Heart left ventricle (tissue), 16 donors: ENCODE results near the gene DDIT4. TPM values are rescaled to one million over a fixed set of nuclear protein-coding genes. Genes with fewer than 3 reads are reported as not detected.

Experiments
- ATAC-seq, 4 donors: fragments of 200-7000 bp; cut with Tn5 transposase; one replicate each; pipeline ENCODE4 v1.9.1; 2020 to 2022; ENCODE audit warnings: moderate library complexity in 4 of 4, mild to moderate bottlenecking in 3 of 4, moderate number of reproducible peaks in 1 of 4
- DNase-seq, 5 donors: peaks; one replicate each; pipeline ENCODE4 v3.0.0-alpha.2; 2020
- H3K27ac ChIP-seq, 12 donors: fragments of 200-600 bp; sonication (generic) in 4 of 12; one replicate each; pipeline versions ENCODE4 v1.5.0 to v1.8.0; 2016 to 2022; ENCODE audit warnings: mild to moderate bottlenecking in 2 of 12
- H3K27me3 ChIP-seq, 9 donors: fragments of 200-600 bp; sonication (generic) in 2 of 9; one replicate each; pipeline versions ENCODE4 v1.5.1 to v1.8.0; 2016 to 2022; ENCODE audit warnings: mild to moderate bottlenecking in 3 of 9
- H3K36me3 ChIP-seq, 9 donors: fragments of 200-600 bp; sonication (generic) in 2 of 9; one replicate each; pipeline versions ENCODE4 v1.5.0 to v1.8.0; 2018 to 2022; ENCODE audit warnings: mild to moderate bottlenecking in 2 of 9
- H3K4me1 ChIP-seq, 12 donors: fragments of 200-600 bp; sonication (generic) in 4 of 12; one replicate each; pipeline versions ENCODE4 v1.5.0 to v1.8.0; 2016 to 2022; ENCODE audit warnings: mild to moderate bottlenecking in 3 of 12
- H3K4me3 ChIP-seq, 12 donors: fragments of 200-600 bp; sonication (generic) in 4 of 12; one replicate each; pipeline versions ENCODE4 v1.5.0 to v1.8.0; 2017 to 2022; ENCODE audit warnings: mild to moderate bottlenecking in 9 of 12, moderate library complexity in 4 of 12
- H3K9me3 ChIP-seq, 12 donors: fragments of 200-600 bp; sonication (generic) in 4 of 12; one replicate each; pipeline versions ENCODE4 v1.5.0 to v1.8.0; 2016 to 2022; ENCODE audit warnings: mild to moderate bottlenecking in 1 of 12
- POLR2A ChIP-seq, 2 donors: fragments of 450-650 bp; IDR thresholded peaks; one replicate each; pipeline ENCODE4 v1.6.1; 2017; ENCODE audit warnings: antibody characterized with exemption in 2 of 2, mild to moderate bottlenecking in 2 of 2, moderate library complexity in 2 of 2
- WGBS, 4 donors: extraction: QIAGEN DNeasy Blood & Tissue Kit in 2 of 4; methylation state at CpG; one replicate each; pipeline versions ENCODE4 v1.1.5 to v1.1.7; 2013 to 2018; 5-methylcytosine and 5-hydroxymethylcytosine counted together
- intact Hi-C, 10 donors: fragments of 100-400 bp; cut with DNase I; formaldehyde crosslinking; loops; one replicate each; pipeline versions ENCODE4 v1.11.1 to v1.14.2; 2022
- polyA plus RNA-seq, 2 donors: library from polyadenylated mRNA; stranded (reverse); fragments of 200-250 nt; gene quantifications; one replicate each; pipeline ENCODE4 v1.2.3, GENCODE V29; 2013
- total RNA-seq, 9 donors: library from RNA; depleted of rRNA in 2 of 9; stranded (reverse); fragments of >200 nt in 2 of 9; fragmentation: NEBNext Ultra II Directional in 3 of 9; extraction: Animal tissue kit (Norgen Biotek cat#: 25700) in 3 of 9; gene quantifications; one replicate each; pipeline versions ENCODE4 v1.1.0 to v1.2.4, GENCODE V29; 2016 to 2023
- TF ChIP-seq, protein P1 (sequence below), 12 donors: fragments of 200-600 bp; sonication (generic) in 4 of 12; IDR thresholded peaks; one replicate each; pipeline versions ENCODE4 v1.5.0 to v1.8.0; 2018 to 2022; ENCODE audit warnings: antibody characterized with exemption in 12 of 12, mild to moderate bottlenecking in 5 of 12
- donor health status: ischemic (EF 13 %, LVEDD 7.1; RV severe dilation, severe dysfunction).
- donor health status: healthy with polysubstance abuse.
- donor health status: DM: no; HTN: yes; CAD: no.
- donor health status: DM: no; HTN: no; CAD: no.
- donor health status: ischemic (EF 25% LVEDD 6.9; RV normal size, moderate dysfunction).
- donor health status: ischemic (EF 25% LVEDD 5.7; RV mildly dilated, moderate dysfunction).
- donor health status: healthy.
- donor health status: DM: yes; HTN: yes; CAD: no.
- donor health status: ischemic (EF 35%, LVEDD 5.7; RV mildly dilated, moderate dysfunction).
- donor health status: nonischemic (EF 11% LVEDD 7.7; RV severe dilation, severe dysfunction).
- donor health status: DM: yes; HTN: yes; CAD: no.
- donor health status: PGD.
- donor health status: ischemic (EF 29% LVEDD 5.4; RV normal size, mild dysfunction).
- donor health status: nonischemic (EF 23%, LVEDD 6.1; RV moderate dilation, normal function).

Gene DDIT4
- total and polyA plus RNA-seq, 11 donors: 14.6 to 112 (median 47.6) TPM

DNA sequence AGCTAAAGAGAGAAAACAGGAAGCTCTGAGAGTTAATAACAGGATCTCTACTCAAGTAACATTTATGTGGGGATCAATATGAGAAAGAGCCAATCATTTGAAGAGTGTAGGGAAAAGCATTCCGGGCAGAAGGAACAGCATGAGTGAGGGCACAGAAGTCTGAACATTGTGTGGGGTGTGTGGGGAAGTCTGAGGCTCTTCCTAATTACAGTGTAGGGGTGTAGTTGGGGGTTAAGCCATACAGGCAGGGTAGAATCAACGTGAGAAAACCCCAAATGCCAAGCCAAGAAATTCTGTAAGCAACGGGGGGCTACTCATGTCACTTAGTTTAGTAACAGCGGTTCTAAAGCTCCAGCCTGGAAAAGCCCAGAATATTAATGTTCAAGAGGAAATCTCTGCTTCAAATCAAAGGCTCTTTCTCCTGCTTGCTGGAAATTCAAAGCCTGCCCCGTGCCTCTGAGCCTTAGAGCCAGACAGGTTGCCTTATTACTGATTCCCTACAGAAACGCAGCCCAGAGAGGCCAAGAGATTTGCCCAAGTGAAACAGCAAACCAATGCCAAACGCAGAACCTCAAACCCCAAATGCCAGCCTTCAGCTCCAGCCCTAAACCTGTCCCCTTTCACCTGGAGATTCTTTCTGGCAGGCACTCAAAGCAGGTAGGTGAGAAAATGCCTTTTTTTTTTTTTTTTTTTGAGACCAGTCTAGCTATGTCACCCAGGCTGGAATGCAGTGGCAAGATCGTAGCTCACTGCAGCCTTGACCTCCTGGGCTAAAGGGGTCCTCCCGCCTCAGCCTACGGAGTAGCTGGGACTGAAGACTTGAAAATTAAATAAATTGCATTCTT, 44.9 kb downstream of the DDIT4 start:
- H3K9me3 ChIP-seq: no peaks in the 10 kb centered on the region
- DNase-seq: no peak
- H3K27ac ChIP-seq: peak overlapping the region; percentile 51 to 97 (median 86)
- no peaks in the 10 kb centered on the region for H3K27me3 ChIP-seq
- peak overlapping the region in 9 of 12 donors; percentile 40 to 60 (median 53) for H3K4me3 ChIP-seq
- TF ChIP-seq, protein P1, sequence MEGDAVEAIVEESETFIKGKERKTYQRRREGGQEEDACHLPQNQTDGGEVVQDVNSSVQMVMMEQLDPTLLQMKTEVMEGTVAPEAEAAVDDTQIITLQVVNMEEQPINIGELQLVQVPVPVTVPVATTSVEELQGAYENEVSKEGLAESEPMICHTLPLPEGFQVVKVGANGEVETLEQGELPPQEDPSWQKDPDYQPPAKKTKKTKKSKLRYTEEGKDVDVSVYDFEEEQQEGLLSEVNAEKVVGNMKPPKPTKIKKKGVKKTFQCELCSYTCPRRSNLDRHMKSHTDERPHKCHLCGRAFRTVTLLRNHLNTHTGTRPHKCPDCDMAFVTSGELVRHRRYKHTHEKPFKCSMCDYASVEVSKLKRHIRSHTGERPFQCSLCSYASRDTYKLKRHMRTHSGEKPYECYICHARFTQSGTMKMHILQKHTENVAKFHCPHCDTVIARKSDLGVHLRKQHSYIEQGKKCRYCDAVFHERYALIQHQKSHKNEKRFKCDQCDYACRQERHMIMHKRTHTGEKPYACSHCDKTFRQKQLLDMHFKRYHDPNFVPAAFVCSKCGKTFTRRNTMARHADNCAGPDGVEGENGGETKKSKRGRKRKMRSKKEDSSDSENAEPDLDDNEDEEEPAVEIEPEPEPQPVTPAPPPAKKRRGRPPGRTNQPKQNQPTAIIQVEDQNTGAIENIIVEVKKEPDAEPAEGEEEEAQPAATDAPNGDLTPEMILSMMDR (IDR thresholded peaks at IDR 0.05): no peak
- no peak for TF ChIP-seq POLR2A (IDR thresholded peaks at IDR 0.05)
- no peaks in the 10 kb centered on the region for H3K36me3 ChIP-seq
- WGBS, 4 donors: 76 to 81% (median 78%) methylated on average over 10 of the region's 10 CpGs
- peaks cover 18 to 93% (median 62%) of the 10 kb centered on the region in 12 donors for H3K4me1 ChIP-seq
- intact Hi-C loops: loop anchor here in 5 of 10 donors (5.0 kb wide), 2 partner anchors 41 to 46 kb away; partner anchors contain the start of gene DDIT4 (in 3 of the 5)
- ATAC-seq: no peak

DNA sequence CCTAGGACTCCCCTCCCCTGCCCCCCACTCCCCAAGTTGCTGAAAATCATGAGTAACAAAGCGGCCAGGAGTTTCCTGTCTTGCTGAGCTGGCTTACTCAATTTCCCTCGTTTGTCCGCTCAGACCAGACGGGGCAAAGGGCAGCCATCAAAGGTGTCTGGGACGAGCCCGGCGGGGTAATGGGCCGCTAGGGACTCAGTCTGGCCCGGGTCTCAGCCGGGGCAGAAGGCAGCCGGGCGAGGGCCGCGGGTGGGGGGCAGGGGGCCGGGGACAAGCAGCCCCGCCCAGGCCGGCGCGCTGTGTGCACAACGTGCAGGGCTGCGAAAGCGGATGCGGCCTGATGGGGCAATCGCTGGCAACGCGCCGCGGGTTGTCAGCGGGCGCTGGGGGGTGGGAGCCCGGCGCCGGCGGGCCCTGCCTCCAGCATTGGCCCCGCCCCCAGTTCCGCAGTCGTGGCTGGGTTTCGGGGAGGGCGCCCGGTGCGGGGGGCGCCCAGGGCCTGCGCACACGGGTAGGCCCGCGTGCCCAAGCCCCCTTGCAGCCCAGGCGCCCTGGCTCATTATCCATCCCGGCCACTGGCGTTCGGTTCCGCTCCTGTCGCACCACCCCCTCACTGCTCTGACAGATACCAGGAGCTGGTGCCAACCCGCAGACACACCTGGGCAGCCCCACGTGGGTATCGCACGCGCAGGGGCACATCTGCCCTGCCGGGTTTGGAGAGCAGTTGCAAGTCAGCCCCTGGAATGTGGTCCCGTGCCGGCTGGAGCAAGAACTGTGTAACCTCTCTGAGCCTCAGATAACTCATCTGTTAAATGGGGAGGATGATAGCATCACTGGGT, 45.9 kb downstream of the DDIT4 start:
- no peaks in the 10 kb centered on the region for H3K36me3 ChIP-seq
- DNase-seq (peak; percentile 92 to 98 (median 95)), ATAC-seq (peak; percentile 33 to 86 (median 74))
- H3K27me3 ChIP-seq: no peaks in the 10 kb centered on the region
- H3K4me3 ChIP-seq: peak overlapping the region in 11 of 12 donors; percentile 0 to 60 (median 51)
- 3 to 17% (median 5%) methylated on average over 8 to 60 of the region's 60 CpGs for WGBS, 4 donors
- intact Hi-C loops: loop anchor here in 8 of 10 donors (2.0 to 10.0 kb wide), 5 partner anchors 42 to 85 kb away; partner anchors contain the start of gene DDIT4 (in 4 of the 8)
- peak overlapping the region; percentile 51 to 97 (median 86) for H3K27ac ChIP-seq
- peaks cover 18 to 96% (median 62%) of the 10 kb centered on the region in 12 donors for H3K4me1 ChIP-seq
- H3K9me3 ChIP-seq: no peaks in the 10 kb centered on the region
- TF ChIP-seq POLR2A (IDR thresholded peaks at IDR 0.05): peak in 1 of 2 donors; percentile 54
- TF ChIP-seq, protein P1 (IDR thresholded peaks at IDR 0.05): peak in 1 of 12 donors; percentile 16

DNA sequence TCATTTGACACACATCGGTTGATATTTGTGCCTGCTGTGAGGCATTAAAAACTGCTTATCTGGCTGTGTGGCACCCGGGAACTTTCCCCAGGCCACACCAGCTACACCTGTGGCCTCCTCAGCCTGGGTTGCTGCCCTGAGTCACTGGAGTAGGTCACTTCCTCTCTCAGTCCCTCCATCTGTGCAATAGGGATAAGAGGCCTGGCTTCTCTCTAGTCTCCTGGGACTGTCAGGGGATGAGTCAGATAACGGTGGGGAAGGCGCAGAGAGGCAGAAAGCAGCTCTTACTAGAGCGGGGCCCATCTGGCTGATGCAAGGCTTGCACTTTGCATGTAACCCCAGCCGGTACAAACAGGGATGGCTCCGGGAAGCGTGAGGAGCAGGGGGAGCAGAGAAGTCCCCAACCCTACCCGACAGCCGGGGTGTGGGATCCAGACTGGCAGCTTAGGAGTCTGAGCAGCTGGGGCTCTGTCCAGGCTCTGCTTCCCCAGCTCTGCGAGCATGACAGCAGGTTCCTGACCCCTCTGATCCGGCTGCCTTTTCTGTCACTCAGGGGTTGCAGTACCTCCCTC, 47.0 kb downstream of the DDIT4 start:
- ATAC-seq: peak; percentile 19 to 71 (median 60)
- Histone ChIP-seq H3K36me3 (no peaks in the 10 kb centered on the region), H3K4me3 (peak overlapping the region in 2 of 12 donors; percentile 56 to 60)

More for the DNA sequence above, 47.0 kb downstream of the DDIT4 start:
- peak in 4 of 5 donors; percentile 69 to 86 (median 81) for DNase-seq
- intact Hi-C loops: loop anchor here in 3 of 10 donors (2.0 to 10.0 kb wide), 4 partner anchors 43 to 86 kb away; partner anchors contain the start of gene DDIT4 (in 1 of the 3)
- H3K4me1 ChIP-seq: peaks cover 15 to 96% (median 63%) of the 10 kb centered on the region in 12 donors
- H3K27me3 ChIP-seq: no peaks in the 10 kb centered on the region
- H3K9me3 ChIP-seq: no peaks in the 10 kb centered on the region
- TF ChIP-seq POLR2A (IDR thresholded peaks at IDR 0.05): peak in 1 of 2 donors; percentile 33
- TF ChIP-seq, protein P1 (IDR thresholded peaks at IDR 0.05): no peak
- H3K27ac ChIP-seq: peak overlapping the region in 11 of 12 donors; percentile 80 to 97 (median 89)
- WGBS, 4 donors: 38 to 58% (median 44%) methylated on average over 8 to 12 of the region's 12 CpGs
